ENCODE measurements around the gene NPC1. TPM values are rescaled to one million over a fixed set of nuclear protein-coding genes. Genes with fewer than 3 reads are reported as not detected.

Gene NPC1
- total RNA-seq, 1 donor from 2014 or later, result 40.1 TPM

- DNase-seq (ENCODE audit: extremely low spot score, unreplicated experiment), result no peak
- H3K27ac Mint-ChIP-seq (ENCODE audit: unreplicated experiment), result no peak overlapping the region
- peaks cover 46% of the 10 kb centered on the region for H3K36me3 Mint-ChIP-seq (ENCODE audit: unreplicated experiment)
- H3K27me3 Mint-ChIP-seq (ENCODE audit: unreplicated experiment), result no peaks in the 10 kb centered on the region
- no peaks in the 10 kb centered on the region for H3K9me3 Mint-ChIP-seq (ENCODE audit: unreplicated experiment)
- no peak for TF ChIP-seq CTCF (IDR thresholded peaks at IDR 0.05)
- no peaks in the 10 kb centered on the region for H3K4me1 Mint-ChIP-seq (ENCODE audit: unreplicated experiment)
- no peak overlapping the region for H3K4me3 Mint-ChIP-seq (ENCODE audit: unreplicated experiment)
These were observed 37.6 kb downstream of the NPC1 start for GRCh38 chr18:23548719-23549118.

- no peak for DNase-seq (ENCODE audit: extremely low spot score, unreplicated experiment)
- H3K4me3 Mint-ChIP-seq (ENCODE audit: unreplicated experiment), result no peak overlapping the region
- H3K27me3 Mint-ChIP-seq (ENCODE audit: unreplicated experiment), result no peaks in the 10 kb centered on the region
- H3K9me3 Mint-ChIP-seq (ENCODE audit: unreplicated experiment), result no peaks in the 10 kb centered on the region
- TF ChIP-seq CTCF (IDR thresholded peaks at IDR 0.05), result no peak
- H3K36me3 Mint-ChIP-seq (ENCODE audit: unreplicated experiment), result peaks cover 48% of the 10 kb centered on the region
- no peak overlapping the region for H3K27ac Mint-ChIP-seq (ENCODE audit: unreplicated experiment)
- H3K4me1 Mint-ChIP-seq (ENCODE audit: unreplicated experiment), result no peaks in the 10 kb centered on the region
These were observed 38.0 kb downstream of the NPC1 start for GRCh38 chr18:23548275-23548674.

GRCh38 chr18:23547846-23548245, 38.5 kb downstream of the NPC1 start:
- H3K27ac Mint-ChIP-seq (ENCODE audit: unreplicated experiment), result no peak overlapping the region
- H3K4me3 Mint-ChIP-seq (ENCODE audit: unreplicated experiment), result no peak overlapping the region
- no peaks in the 10 kb centered on the region for H3K27me3 Mint-ChIP-seq (ENCODE audit: unreplicated experiment)
- TF ChIP-seq CTCF (IDR thresholded peaks at IDR 0.05), result no peak
- H3K4me1 Mint-ChIP-seq (ENCODE audit: unreplicated experiment), result no peaks in the 10 kb centered on the region
- no peak for DNase-seq (ENCODE audit: extremely low spot score, unreplicated experiment)
- peaks cover 44% of the 10 kb centered on the region for H3K36me3 Mint-ChIP-seq (ENCODE audit: unreplicated experiment)
- H3K9me3 Mint-ChIP-seq (ENCODE audit: unreplicated experiment), result no peaks in the 10 kb centered on the region

GRCh38 chr18:23547306-23547705, 39.0 kb downstream of the NPC1 start:
- H3K36me3 Mint-ChIP-seq (ENCODE audit: unreplicated experiment), result peaks cover 43% of the 10 kb centered on the region
- DNase-seq (ENCODE audit: extremely low spot score, unreplicated experiment), result no peak
- no peak overlapping the region for H3K27ac Mint-ChIP-seq (ENCODE audit: unreplicated experiment)
- H3K27me3 Mint-ChIP-seq (ENCODE audit: unreplicated experiment), result no peaks in the 10 kb centered on the region
- no peak for TF ChIP-seq CTCF (IDR thresholded peaks at IDR 0.05)
- H3K4me1 Mint-ChIP-seq (ENCODE audit: unreplicated experiment), result no peaks in the 10 kb centered on the region
- no peaks in the 10 kb centered on the region for H3K9me3 Mint-ChIP-seq (ENCODE audit: unreplicated experiment)
- no peak overlapping the region for H3K4me3 Mint-ChIP-seq (ENCODE audit: unreplicated experiment)

- Mint-ChIP-seq H3K4me1 (ENCODE audit: unreplicated experiment) (no peaks in the 10 kb centered on the region), H3K9me3 (ENCODE audit: unreplicated experiment) (no peaks in the 10 kb centered on the region), H3K27me3 (ENCODE audit: unreplicated experiment) (no peaks in the 10 kb centered on the region), H3K27ac (ENCODE audit: unreplicated experiment) (no peak overlapping the region), H3K36me3 (ENCODE audit: unreplicated experiment) (peaks cover 37% of the 10 kb centered on the region), H3K4me3 (ENCODE audit: unreplicated experiment) (no peak overlapping the region)
- no peak for TF ChIP-seq CTCF (IDR thresholded peaks at IDR 0.05)
- no peak for DNase-seq (ENCODE audit: extremely low spot score, unreplicated experiment)
These were observed 41.0 kb downstream of the NPC1 start for GRCh38 chr18:23545247-23545789.

Data from osteocyte (in vitro differentiated cells).